K562 (cell line): ENCODE measurements around the gene TFCP2. TPM values are rescaled to one million over a fixed set of nuclear protein-coding genes. Genes with fewer than 3 reads are reported as not detected.

ENCODE experiments used
- ATAC-seq: fragments of 200-7000 bp; cut with Tn5 transposase; 3 replicates; pipeline ENCODE4 v1.9.1; 2020; ENCODE audit warnings: moderate library complexity
- BruUV-seq: library from RNA; stranded (reverse); fragments of 400-500 nt; replicated peaks from 2 replicates; lab custom pipeline; 2021; lab: Mats Ljungman, UMichigan
- CTCF ChIA-PET: fragments of 300-600 bp; formaldehyde crosslinking; extraction: SDS; loops from one replicate; lab custom pipeline; 2021; ENCODE audit warnings: low intra/inter-chr PET ratio; lab: Yijun Ruan, JAX
- POLR2A ChIA-PET: fragments of 300-600, 350-650 bp; sonication (Branson Sonifier 250); formaldehyde crosslinking; extraction: SDS; loops from one replicate; lab custom pipeline; 2021; ENCODE audit warnings: antibody characterized with exemption, inconsistent platforms; lab: Yijun Ruan, JAX
- DNase-seq, 4 experiments: peaks; one replicate each; pipeline versions ENCODE4 v3.0.0 to v3.0.0-alpha.2; 2011 to 2018; ENCODE audit warnings: low spot score in 3 of 4, mixed read lengths in 3 of 4; ENCODE audit errors: extremely low read depth in 1 of 4
- FAIRE-seq: peaks from 2 replicates; lab custom pipeline; 2011; peaks lifted over from hg19 to GRCh38; lab: Jason Lieb, UNC
- H2AFZ ChIP-seq: 2 replicates; pipeline ENCODE4 v1.6.0; 2011; ENCODE audit warnings: low read depth, low read length, control low read depth, inconsistent platforms
- H3K27ac ChIP-seq: fragments of 200-600 bp; 3 replicates; pipeline ENCODE4 v1.8.0; 2011; ENCODE audit warnings: low read depth, mild to moderate bottlenecking, control low read depth, inconsistent platforms, low read length, moderate library complexity, mixed read lengths; ENCODE audit errors: extremely low read depth
- H3K27me3 ChIP-seq, 2 experiments: fragments of 300-600 bp in 1 of 2; 2 replicates in 1 of 2; 3 replicates in 1 of 2; pipeline versions ENCODE4 v1.6.0 to v1.8.0; 2011; ENCODE audit warnings: inconsistent platforms in 2 of 2, low read length in 2 of 2, mild to moderate bottlenecking in 1 of 2, mixed read lengths in 1 of 2, moderate library complexity in 1 of 2; ENCODE audit not compliant: control insufficient read depth in 2 of 2, insufficient read depth in 2 of 2
- H3K36me3 ChIP-seq: fragments of 300-600 bp; 3 replicates; pipeline ENCODE4 v1.8.0; 2011; ENCODE audit warnings: mild to moderate bottlenecking, low read length, inconsistent platforms; ENCODE audit not compliant: control insufficient read depth, insufficient read depth
- H3K4me1 ChIP-seq, 2 experiments: fragments of 200-600 bp in 1 of 2; replicated peaks in 1 of 2; 2 replicates in 1 of 2; 3 replicates in 1 of 2; pipeline versions ENCODE4 v1.5.1 to v1.8.0; 2011; ENCODE audit warnings: inconsistent platforms in 2 of 2, low read length in 2 of 2, mild to moderate bottlenecking in 1 of 2, mixed read lengths in 1 of 2, moderate library complexity in 1 of 2; ENCODE audit not compliant: control insufficient read depth in 2 of 2, insufficient read depth in 2 of 2
- H3K4me2 ChIP-seq: 2 replicates; pipeline ENCODE4 v1.6.1; 2011; ENCODE audit warnings: low read length, control low read depth, inconsistent platforms, mixed read lengths; ENCODE audit not compliant: insufficient read depth
- H3K4me3 ChIP-seq: fragments of 200-600 bp; sonication (generic), shearing (Covaris generic); 2 replicates; pipeline ENCODE4 v1.5.1; 2016; ENCODE audit warnings: control low read depth, inconsistent platforms
- H3K79me2 ChIP-seq: fragments of 200-600 bp; 3 replicates; pipeline ENCODE4 v1.8.0; 2011; ENCODE audit warnings: low read length, inconsistent platforms; ENCODE audit not compliant: control insufficient read depth, insufficient read depth
- H3K9ac ChIP-seq, 2 experiments: 2 replicates each; pipeline versions ENCODE4 v1.6.0 to v1.6.1; 2011; ENCODE audit warnings: low read depth in 2 of 2, low read length in 2 of 2, control low read depth in 1 of 2, inconsistent platforms in 1 of 2, mild to moderate bottlenecking in 1 of 2, mixed read lengths in 1 of 2; ENCODE audit not compliant: insufficient read depth in 1 of 2
- H3K9me1 ChIP-seq: one replicate; pipeline ENCODE4 v1.6.0; 2011; ENCODE audit warnings: inconsistent platforms, mild to moderate bottlenecking, low read length, moderate library complexity; ENCODE audit not compliant: control insufficient read depth, insufficient read depth
- H3K9me3 ChIP-seq: replicated peaks from 2 replicates; pipeline ENCODE4 v1.5.1; 2011; ENCODE audit warnings: low read depth, low read length, inconsistent platforms; ENCODE audit not compliant: control insufficient read depth, insufficient read depth
- H4K20me1 ChIP-seq: replicated peaks from 2 replicates; pipeline ENCODE4 v1.6.1; 2011; ENCODE audit warnings: low read length, inconsistent platforms, mixed read lengths; ENCODE audit not compliant: control insufficient read depth, insufficient read depth
- ARID2 ChIP-seq: fragments of 450-650 bp; IDR thresholded peaks from 2 replicates; pipeline ENCODE4 v1.6.1; 2017; ENCODE audit warnings: antibody characterized with exemption, mild to moderate bottlenecking
- DMBX1 ChIP-seq: fragments of 250-450 bp; sonication (Bioruptor Pico); IDR thresholded peaks from 2 replicates; pipeline ENCODE4 v1.8.0; 2022; ENCODE audit warnings: inconsistent platforms, mild to moderate bottlenecking, moderate library complexity, borderline replicate concordance
- EGR1 ChIP-seq: fragments of 450-650 bp; conservative IDR thresholded peaks from 2 replicates; pipeline ENCODE4 v1.6.1; 2017; ENCODE audit warnings: mild to moderate bottlenecking
- GATAD2B ChIP-seq: fragments of 450-650 bp; IDR thresholded peaks from 2 replicates; pipeline ENCODE4 v1.6.1; 2017; ENCODE audit warnings: mild to moderate bottlenecking, borderline replicate concordance
- GTF2F1 ChIP-seq: IDR thresholded peaks from 2 replicates; pipeline ENCODE4 v1.6.1; 2011; ENCODE audit warnings: low read depth, low read length, improper control_type of control experiment
- HBP1 ChIP-seq: fragments of 450-650 bp; formaldehyde crosslinking; IDR thresholded peaks from 2 replicates; pipeline ENCODE4 v1.4.0; 2022; ENCODE audit warnings: missing genetic modification characterization
- HDAC2 ChIP-seq: fragments of 450-650 bp; IDR thresholded peaks from 2 replicates; pipeline ENCODE4 v1.6.1; 2016; ENCODE audit warnings: mild to moderate bottlenecking
- HMG20B ChIP-seq: fragments of 250-450 bp; sonication (Bioruptor Pico); IDR thresholded peaks from 2 replicates; pipeline ENCODE4 v1.5.0; 2021; ENCODE audit warnings: mild to moderate bottlenecking
- HNRNPL ChIP-seq: fragments of 200-400 bp; formaldehyde crosslinking; IDR thresholded peaks from 2 replicates; pipeline ENCODE4 v1.6.1; 2017; ENCODE audit warnings: low read depth, mild to moderate bottlenecking, low read length
- RBM39 ChIP-seq: fragments of 200-400 bp; formaldehyde crosslinking; optimal IDR thresholded peaks from 2 replicates; pipeline ENCODE3; 2018; ENCODE audit warnings: low read depth, low read length
- SIX5 ChIP-seq, 2 experiments: IDR thresholded peaks; 2 replicates each; pipeline ENCODE4 v1.6.1; 2011; ENCODE audit warnings: low read length in 2 of 2, borderline replicate concordance in 1 of 2, low read depth in 1 of 2, mild to moderate bottlenecking in 1 of 2, moderate library complexity in 1 of 2; ENCODE audit not compliant: insufficient read depth in 1 of 2
- TCF3 ChIP-seq: sonication (generic); formaldehyde crosslinking; IDR thresholded peaks from 2 replicates; pipeline ENCODE4 v1.4.0; 2020; ENCODE audit warnings: mild to moderate bottlenecking, missing genetic modification reagents
- ZNF609 ChIP-seq: sonication (generic); formaldehyde crosslinking; IDR thresholded peaks from 2 replicates; pipeline ENCODE4 v1.8.1; 2023; ENCODE audit warnings: missing genetic modification reagents, mild to moderate bottlenecking, borderline replicate concordance
- ZNF764 ChIP-seq: fragments of 250-450 bp; sonication (Bioruptor Pico); IDR thresholded peaks from 2 replicates; pipeline ENCODE4 v1.4.0; 2020; ENCODE audit warnings: low read depth, mild to moderate bottlenecking, moderate library complexity
- WGBS: fragments of 100-300 bp; shearing (Covaris generic); methylation state at CpG from one replicate; pipeline ENCODE4 v1.1.6; 2016; ENCODE audit warnings: low coverage, mixed read lengths; ENCODE audit not compliant: insufficient coverage; ENCODE audit errors: missing lambda C conversion rate; 5-methylcytosine and 5-hydroxymethylcytosine counted together
- in situ Hi-C: fragments of 300-500 bp; cut with MboI; formaldehyde crosslinking; loops from 4 replicates; pipeline ENCODE4 v1.15.0; 2018; ENCODE audit warnings: inconsistent platforms, mixed read lengths
- intact Hi-C: fragments of 100-400 bp; cut with micrococcal nuclease; formaldehyde crosslinking; loops from 2 replicates; pipeline ENCODE4 v1.14.2; 2022
- polyA plus RNA-seq, 8 experiments: library from polyadenylated mRNA; depleted of rRNA in 4 of 8; stranded (reverse) in 5 of 8; unstranded in 3 of 8; fragments of >200 nt; fragmentation: Nextera tagmentation in 2 of 8; fragmentation: Illumina TruSeq in 1 of 8; extraction: Ambion mirVana in 2 of 8; extraction: Trizol in 1 of 8; gene quantifications; 2 replicates each; pipeline versions ENCODE4 v1.2.1 to v1.2.3, GENCODE V29; 2011 to 2014; ENCODE audit warnings: inconsistent platforms in 1 of 8, missing spikeins in 1 of 8
- total RNA-seq, 7 experiments: library from RNA; depleted of rRNA in 6 of 7; stranded (reverse); fragments of >200 nt in 6 of 7; fragmentation: Illumina TruSeq in 2 of 7; extraction: Trizol in 2 of 7; gene quantifications; 2 replicates each; pipeline versions ENCODE4 v1.2.1 to v1.2.3, GENCODE V29; 2011 to 2021; ENCODE audit warnings: low replicate concordance in 1 of 7
- TF ChIP-seq, protein P1 (sequence below): fragments of 250-450 bp; sonication (Bioruptor Pico); IDR thresholded peaks from 2 replicates; pipeline ENCODE4 v1.5.1; 2021; ENCODE audit warnings: mild to moderate bottlenecking

TFCP2 gene
- total and polyA plus RNA-seq, 9 of the 15 experiments (the other 6 are each of a cell fraction or from before 2014, with no cell fraction given): 8.0 to 38.9 (median 19.3) TPM

GRCh38 chr12:51127050-51127729 is 45.7 kb downstream of the TFCP2 start:
- H3K79me2 ChIP-seq: no peaks in the 10 kb centered on the region
- peaks cover 0 to 3% of the 10 kb centered on the region in 2 experiments; a peak in 1 of 5 replicates for H3K4me1 ChIP-seq
- no peaks in the 10 kb centered on the region; the same call in 1 of the 2 replicates for H4K20me1 ChIP-seq
- no peak overlapping the region for H2AFZ ChIP-seq
- BruUV-seq: no TSS peak
- no peaks in the 10 kb centered on the region for H3K27me3 ChIP-seq
- in situ Hi-C loops: no loop called here
- no peak for FAIRE-seq
- peaks cover 12% of the 10 kb centered on the region; the same call in 2 of the 3 replicates for H3K36me3 ChIP-seq
- DNase-seq: no peak
- 81% methylated on average over 2 of the region's 2 CpGs for WGBS
- H3K9ac ChIP-seq: no peak overlapping the region
- CTCF ChIA-PET: no interaction called here
- H3K4me3 ChIP-seq: no peak overlapping the region
- ATAC-seq: no peak
- H3K9me1 ChIP-seq: no peaks in the 10 kb centered on the region
- intact Hi-C loops: no loop called here
- POLR2A ChIA-PET: no interaction called here
- H3K27ac ChIP-seq: no peak overlapping the region
- H3K9me3 ChIP-seq: no peaks in the 10 kb centered on the region
- H3K4me2 ChIP-seq: no peak overlapping the region
- TF ChIP-seq HNRNPL (no peak), SIX5 (IDR thresholded peaks at IDR 0.05; ENCODE audit: borderline replicate concordance in 1 of 2, insufficient read depth in 1 of 2, low read depth in 1 of 2, low read length in 2 of 2) (no peak), ZNF609 (CRISPR knock-in tag) (no peak), GATAD2B (no peak), GTF2F1 (no peak), RBM39 (no peak), TCF3 (CRISPR knock-in tag) (no peak), HDAC2 (no peak), ZNF764 (CRISPR knock-in tag) (no peak), DMBX1 (no peak), HBP1 (CRISPR knock-in tag) (no peak), ARID2 (no peak), HMG20B (CRISPR knock-in tag) (no peak), EGR1 (no peak)
- TF ChIP-seq, protein P1, sequence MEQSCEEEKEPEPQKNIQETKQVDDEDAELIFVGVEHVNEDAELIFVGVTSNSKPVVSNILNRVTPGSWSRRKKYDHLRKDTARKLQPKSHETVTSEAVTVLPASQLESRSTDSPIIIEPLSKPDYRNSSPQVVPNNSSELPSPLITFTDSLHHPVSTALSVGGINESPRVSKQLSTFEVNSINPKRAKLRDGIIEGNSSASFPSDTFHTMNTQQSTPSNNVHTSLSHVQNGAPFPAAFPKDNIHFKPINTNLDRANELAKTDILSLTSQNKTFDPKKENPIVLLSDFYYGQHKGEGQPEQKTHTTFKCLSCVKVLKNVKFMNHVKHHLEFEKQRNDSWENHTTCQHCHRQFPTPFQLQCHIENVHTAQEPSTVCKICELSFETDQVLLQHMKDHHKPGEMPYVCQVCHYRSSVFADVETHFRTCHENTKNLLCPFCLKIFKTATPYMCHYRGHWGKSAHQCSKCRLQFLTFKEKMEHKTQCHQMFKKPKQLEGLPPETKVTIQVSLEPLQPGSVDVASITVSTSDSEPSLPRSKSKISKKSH: no peak
